OCI-LY1 (cell line): Measurements from ENCODE around the gene HSFX3.
A peak's percentile ranks its signal among the peaks of the same experiment; 100 is the strongest.
"Not testable (repeated sequence)": the region's sequence is repeated elsewhere in the genome, so short reads cannot be mapped to it uniquely, and the experiment has no call there.

Experiments
- H2AFZ ChIP-seq: fragments of 200-600 bp; sonication (generic), shearing (Covaris generic); 2 replicates; pipeline ENCODE4 v1.6.0; 2014; ENCODE audit warnings: antibody characterized with exemption, mild to moderate bottlenecking, low read length
- H3F3A ChIP-seq: fragments of 200-600 bp; sonication (generic), shearing (Covaris generic); 2 replicates; pipeline ENCODE4 v1.6.0; 2014; ENCODE audit warnings: mild to moderate bottlenecking, antibody characterized with exemption, low read length, moderate library complexity; ENCODE audit not compliant: insufficient read depth
- H3K27ac ChIP-seq: fragments of 200-600 bp; sonication (generic); 2 replicates; pipeline ENCODE4 v1.5.1; 2014; ENCODE audit warnings: low read length, mixed run types, mild to moderate bottlenecking, low read depth; ENCODE audit not compliant: poor library complexity, severe bottlenecking
- H3K27me3 ChIP-seq: fragments of 200-600 bp; sonication (generic); 2 replicates; pipeline ENCODE4 v1.6.0; 2014; ENCODE audit warnings: antibody characterized with exemption, mild to moderate bottlenecking, low read length, moderate library complexity; ENCODE audit not compliant: insufficient read depth
- H3K36me3 ChIP-seq: fragments of 200-600 bp; sonication (generic); 2 replicates; pipeline ENCODE4 v1.6.1; 2014; ENCODE audit warnings: mild to moderate bottlenecking, antibody characterized with exemption, low read length, moderate library complexity, mixed read lengths; ENCODE audit not compliant: insufficient read depth
- H3K4me1 ChIP-seq: fragments of 200-600 bp; sonication (generic); 2 replicates; pipeline ENCODE4 v1.5.1; 2014; ENCODE audit warnings: mild to moderate bottlenecking, low read length, moderate library complexity; ENCODE audit not compliant: insufficient read depth, severe bottlenecking
- H3K4me2 ChIP-seq: fragments of 200-600 bp; sonication (generic), shearing (Covaris generic); 2 replicates; pipeline ENCODE4 v1.6.1; 2014; ENCODE audit warnings: low read length
- H3K4me3 ChIP-seq: fragments of 200-600 bp; sonication (generic); 2 replicates; pipeline ENCODE4 v1.5.1; 2014; ENCODE audit warnings: low read length, low read depth, mild to moderate bottlenecking, mixed read lengths; ENCODE audit not compliant: poor library complexity, severe bottlenecking
- H3K79me2 ChIP-seq: fragments of 200-600 bp; shearing (Covaris generic); 2 replicates; pipeline ENCODE4 v1.6.1; 2016; ENCODE audit warnings: mixed run types, low read length, mixed read lengths; ENCODE audit not compliant: insufficient read depth
- H3K9ac ChIP-seq: fragments of 200-600 bp; sonication (generic), shearing (Covaris generic); 2 replicates; pipeline ENCODE4 v1.6.1; 2014; ENCODE audit warnings: mild to moderate bottlenecking, low read length, mixed read lengths
- H3K9me2 ChIP-seq: fragments of 200-600 bp; sonication (generic), shearing (Covaris generic); 2 replicates; pipeline ENCODE4 v1.6.1; 2014; ENCODE audit warnings: low read depth, mild to moderate bottlenecking, low read length, mixed read lengths
- H3K9me3 ChIP-seq: fragments of 200-600 bp; shearing (Covaris generic); 2 replicates; pipeline ENCODE4 v1.6.1; 2014; ENCODE audit warnings: low read length, mixed read lengths
- H4K20me1 ChIP-seq: fragments of 200-600 bp; sonication (generic), shearing (Covaris generic); 2 replicates; pipeline ENCODE4 v1.6.0; 2016; ENCODE audit warnings: mild to moderate bottlenecking, low read length; ENCODE audit not compliant: insufficient read depth
- CTCF ChIP-seq: fragments of 200-600 bp; sonication (generic), shearing (Covaris generic); IDR thresholded peaks from 2 replicates; pipeline ENCODE4 v1.5.1; 2017; ENCODE audit warnings: mild to moderate bottlenecking, antibody characterized with exemption, low read length, moderate library complexity, mixed read lengths
- EZH2 ChIP-seq: fragments of 200-600 bp; sonication (generic), shearing (Covaris generic); IDR thresholded peaks from 2 replicates; pipeline ENCODE4 v1.8.0; 2017; ENCODE audit warnings: borderline replicate concordance, mixed run types, mild to moderate bottlenecking, antibody characterized with exemption, low read length, moderate library complexity, mixed read lengths

HSFX3 gene

GRCh38 chrX:149525389-149525788, 24.3 kb downstream of the HSFX3 start:
- not testable (repeated sequence) for H3K9me2 ChIP-seq, H2AFZ ChIP-seq, H4K20me1 ChIP-seq, H3K79me2 ChIP-seq, H3F3A ChIP-seq, H3K9ac ChIP-seq, H3K36me3 ChIP-seq, H3K9me3 ChIP-seq, H3K27me3 ChIP-seq, H3K4me3 ChIP-seq
- Histone ChIP-seq H3K4me2 (peak overlapping the region; percentile 23; the same call in 1 of the 2 replicates), H3K4me1 (peaks cover 16% of the 10 kb centered on the region), H3K27ac (peak overlapping the region; percentile 51)

- H3K4me1 ChIP-seq = peaks cover 16% of the 10 kb centered on the region
- no peak for TF ChIP-seq CTCF
- no peak for TF ChIP-seq EZH2
- H4K20me1 ChIP-seq = no peaks in the 10 kb centered on the region
- no peaks in the 10 kb centered on the region for H3K9me2 ChIP-seq
- no peaks in the 10 kb centered on the region for H3K9me3 ChIP-seq
- no peaks in the 10 kb centered on the region for H3K36me3 ChIP-seq
- no peaks in the 10 kb centered on the region for H3K79me2 ChIP-seq
- H3K4me3 ChIP-seq = no peak overlapping the region
- no peak overlapping the region for H3K4me2 ChIP-seq
- no peak overlapping the region for H2AFZ ChIP-seq
- no peaks in the 10 kb centered on the region for H3F3A ChIP-seq
- no peak overlapping the region for H3K9ac ChIP-seq
- no peak overlapping the region for H3K27ac ChIP-seq
- no peaks in the 10 kb centered on the region for H3K27me3 ChIP-seq
Observed at GRCh38 chrX:149522916-149523315, 26.8 kb downstream of the HSFX3 start.

- peaks cover 15% of the 10 kb centered on the region for H3K4me1 ChIP-seq
- H3K9ac ChIP-seq = no peak overlapping the region
- no peak overlapping the region for H3K4me2 ChIP-seq
- no peaks in the 10 kb centered on the region for H3K79me2 ChIP-seq
- no peaks in the 10 kb centered on the region for H4K20me1 ChIP-seq
- no peak overlapping the region for H3K4me3 ChIP-seq
- no peaks in the 10 kb centered on the region for H3K9me2 ChIP-seq
- H3K27ac ChIP-seq = no peak overlapping the region
- no peak overlapping the region for H2AFZ ChIP-seq
- H3K9me3 ChIP-seq = no peaks in the 10 kb centered on the region
- no peaks in the 10 kb centered on the region for H3K36me3 ChIP-seq
- H3K27me3 ChIP-seq = no peaks in the 10 kb centered on the region
- TF ChIP-seq EZH2 = no peak
- TF ChIP-seq CTCF = no peak
- H3F3A ChIP-seq = no peaks in the 10 kb centered on the region
Observed at GRCh38 chrX:149521438-149521837, 28.3 kb downstream of the HSFX3 start.

- not testable (repeated sequence) for H3F3A ChIP-seq, H2AFZ ChIP-seq, H3K9me2 ChIP-seq, H3K4me3 ChIP-seq, H3K4me1 ChIP-seq, H4K20me1 ChIP-seq, H3K36me3 ChIP-seq, H3K79me2 ChIP-seq, H3K27me3 ChIP-seq, H3K9me3 ChIP-seq, H3K4me2 ChIP-seq, H3K9ac ChIP-seq, H3K27ac ChIP-seq
Observed at GRCh38 chrX:149520636-149521277, 29.0 kb downstream of the HSFX3 start.
